GM18951 (cell line): ENCODE measurements around the gene SAC3D1.

Experiments used
- POLR2A ChIP-seq: IDR thresholded peaks from 4 replicates; pipeline ENCODE4 v1.6.1; 2011; ENCODE audit warnings: mild to moderate bottlenecking; ENCODE audit not compliant: insufficient read length, insufficient read depth; ENCODE audit errors: extremely low read depth
- in situ Hi-C: fragments of 300-500 bp; cut with MboI; formaldehyde crosslinking; loops from one replicate; pipeline ENCODE4 v1.12.0; 2022; ENCODE audit warnings: low sequenced_read_pairs, mixed read lengths, inconsistent platforms; ENCODE audit not compliant: unreplicated experiment

The SAC3D1 gene

GRCh38 chr11:65036931-65037330 lies 4.1 kb upstream of the SAC3D1 start:
- in situ Hi-C loops: no loop called here
- no peak for TF ChIP-seq POLR2A

- no peak for TF ChIP-seq POLR2A
- in situ Hi-C loops: no loop called here
Measured at GRCh38 chr11:65040520-65040846, 527 bp upstream of the SAC3D1 start.

GRCh38 chr11:65042891-65043290 lies 1.9 kb downstream of the SAC3D1 start:
- no peak for TF ChIP-seq POLR2A
- in situ Hi-C loops: no loop called here

- no peak for TF ChIP-seq POLR2A
- in situ Hi-C loops: no loop called here
Measured at GRCh38 chr11:65043881-65044501, 3.0 kb downstream of the SAC3D1 start.

GRCh38 chr11:65045061-65045460 lies 4.1 kb downstream of the SAC3D1 start:
- in situ Hi-C loops: no loop called here
- TF ChIP-seq POLR2A: no peak

GRCh38 chr11:65045728-65046127 lies 4.7 kb downstream of the SAC3D1 start:
- no peak for TF ChIP-seq POLR2A
- in situ Hi-C loops: no loop called here

GRCh38 chr11:65047581-65048422 lies 6.8 kb downstream of the SAC3D1 start:
- no peak for TF ChIP-seq POLR2A
- in situ Hi-C loops: no loop called here

- no peak for TF ChIP-seq POLR2A
- in situ Hi-C loops: no loop called here
Measured at GRCh38 chr11:65051398-65051858, 10.4 kb downstream of the SAC3D1 start.

GRCh38 chr11:65053827-65054508 lies 13.0 kb downstream of the SAC3D1 start:
- no peak for TF ChIP-seq POLR2A
- in situ Hi-C loops: no loop called here

GRCh38 chr11:65055538-65055937 lies 14.5 kb downstream of the SAC3D1 start:
- in situ Hi-C loops: no loop called here
- TF ChIP-seq POLR2A: no peak

- in situ Hi-C loops: no loop called here
- no peak for TF ChIP-seq POLR2A
Measured at GRCh38 chr11:65056999-65057398, 16.0 kb downstream of the SAC3D1 start.

- no peak for TF ChIP-seq POLR2A
- in situ Hi-C loops: no loop called here
Measured at GRCh38 chr11:65057526-65057925, 16.5 kb downstream of the SAC3D1 start.

- TF ChIP-seq POLR2A: no peak
- in situ Hi-C loops: no loop called here
Measured at GRCh38 chr11:65058012-65058411, 17.0 kb downstream of the SAC3D1 start.

GRCh38 chr11:65058419-65059054 lies 17.5 kb downstream of the SAC3D1 start, which contains the start of gene NAALADL1:
TSS of gene NAALADL1 (minus strand) at chr11:65058553. CDS start at chr11:65058521, 32 bp downstream.
- in situ Hi-C loops: no loop called here
- no peak for TF ChIP-seq POLR2A

- in situ Hi-C loops: no loop called here
- no peak for TF ChIP-seq POLR2A
Measured at GRCh38 chr11:65059523-65059922, 18.5 kb downstream of the SAC3D1 start.
